Esophagus (tissue), 2 donors: ENCODE data around the gene CDHR2. TPM values are rescaled to one million over a fixed set of nuclear protein-coding genes. Genes with fewer than 3 reads are reported as not detected.

Experiments
- H3K27ac ChIP-seq, 2 donors: one replicate each; pipeline ENCODE4 v1.5.1; 2013; ENCODE audit warnings: low read depth in 2 of 2, mild to moderate bottlenecking in 2 of 2, inconsistent platforms in 1 of 2, low read length in 1 of 2, moderate library complexity in 1 of 2
- H3K27me3 ChIP-seq, 2 donors: one replicate each; pipeline ENCODE4 v1.6.1; 2013; ENCODE audit warnings: low read length in 2 of 2, control low read depth in 1 of 2, mild to moderate bottlenecking in 1 of 2; ENCODE audit not compliant: insufficient read depth in 2 of 2, control insufficient read depth in 1 of 2
- H3K36me3 ChIP-seq, 2 donors: one replicate each; pipeline ENCODE4 v1.6.1; 2013; ENCODE audit warnings: low read length in 1 of 2; ENCODE audit not compliant: control insufficient read depth in 2 of 2, insufficient read depth in 2 of 2
- H3K4me1 ChIP-seq, 2 donors: one replicate each; pipeline ENCODE4 v1.6.1; 2013; ENCODE audit warnings: low read length in 1 of 2; ENCODE audit not compliant: control insufficient read depth in 2 of 2, insufficient read depth in 2 of 2
- H3K4me3 ChIP-seq, 2 donors: one replicate each; pipeline ENCODE4 v1.5.1; 2013; ENCODE audit warnings: low read length in 2 of 2, mild to moderate bottlenecking in 2 of 2, low read depth in 1 of 2, moderate library complexity in 1 of 2
- H3K9me3 ChIP-seq, 2 donors: one replicate each; pipeline ENCODE4 v1.6.1; 2013; ENCODE audit warnings: mild to moderate bottlenecking in 2 of 2, low read depth in 1 of 2, low read length in 1 of 2, moderate library complexity in 1 of 2; ENCODE audit not compliant: control insufficient read depth in 2 of 2, insufficient read depth in 1 of 2
- WGBS, 2 donors: extraction: QIAGEN DNeasy Blood & Tissue Kit; methylation state at CpG; one replicate each; pipeline ENCODE4 v1.1.7; 2013; 5-methylcytosine and 5-hydroxymethylcytosine counted together
- polyA plus RNA-seq, 2 donors: library from polyadenylated mRNA; stranded (reverse); fragments of 200-250 nt; gene quantifications; one replicate each; pipeline ENCODE4 v1.2.3, GENCODE V29; 2013
- donor health status: healthy with polysubstance abuse.
- donor health status: Bipolar disorder and iron deficiency.

Gene CDHR2
- polyA plus RNA-seq, 2 donors, result 0.01 to 0.08 TPM

DNA sequence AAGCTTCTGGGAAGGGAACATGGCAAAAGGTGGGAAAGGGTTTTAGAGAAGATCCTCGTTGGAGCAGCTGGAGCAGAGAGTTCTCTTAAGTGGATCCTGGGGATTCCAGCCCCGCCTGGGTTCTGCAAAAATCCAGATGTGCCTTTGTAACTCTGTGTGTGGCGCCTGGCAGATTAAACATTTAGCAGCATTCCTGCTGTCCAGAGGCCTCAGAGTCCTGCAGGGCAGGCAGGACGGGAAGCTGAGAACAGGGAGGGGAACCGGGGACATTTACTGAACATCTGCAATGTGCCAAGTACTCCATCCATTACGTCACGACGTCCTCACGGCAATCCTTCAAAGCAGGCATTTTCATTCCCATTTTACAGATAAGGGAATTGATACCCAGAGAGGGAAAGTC is 87.3 kb downstream of the CDHR2 start:
- Histone ChIP-seq H3K9me3 (peaks cover 0 to 3% of the 10 kb centered on the region in 2 donors), H3K4me3 (no peak overlapping the region), H3K27ac (no peak overlapping the region), H3K36me3 (no peaks in the 10 kb centered on the region), H3K4me1 (no peaks in the 10 kb centered on the region), H3K27me3 (no peaks in the 10 kb centered on the region)
- 42 to 45% methylated on average over 9 of the region's 9 CpGs for WGBS, 2 donors

DNA sequence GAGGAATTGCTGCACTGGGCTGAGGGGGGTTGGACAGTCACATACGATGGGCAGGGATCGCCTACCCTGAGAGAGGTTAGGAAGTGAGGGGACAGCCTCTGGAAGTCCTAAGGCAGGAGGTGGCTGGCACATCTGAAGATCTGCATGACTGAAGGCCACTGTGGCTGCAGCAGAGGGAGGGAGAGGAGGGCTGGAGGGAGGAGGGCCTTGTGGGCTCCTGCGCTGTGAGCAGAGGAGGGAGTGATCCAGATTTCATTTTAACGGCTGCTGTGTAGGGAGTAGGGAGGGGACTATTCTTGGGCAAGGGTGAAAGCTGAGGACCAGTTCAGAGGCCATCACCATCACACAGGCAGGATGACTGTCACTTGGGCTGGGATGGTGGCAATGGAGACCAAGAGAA is 88.4 kb downstream of the CDHR2 start:
- Histone ChIP-seq H3K27ac (no peak overlapping the region), H3K9me3 (peaks cover 0 to 3% of the 10 kb centered on the region in 2 donors), H3K4me1 (no peaks in the 10 kb centered on the region), H3K4me3 (no peak overlapping the region), H3K36me3 (no peaks in the 10 kb centered on the region), H3K27me3 (no peaks in the 10 kb centered on the region)
- 52 to 62% methylated on average over 4 of the region's 4 CpGs for WGBS, 2 donors

DNA sequence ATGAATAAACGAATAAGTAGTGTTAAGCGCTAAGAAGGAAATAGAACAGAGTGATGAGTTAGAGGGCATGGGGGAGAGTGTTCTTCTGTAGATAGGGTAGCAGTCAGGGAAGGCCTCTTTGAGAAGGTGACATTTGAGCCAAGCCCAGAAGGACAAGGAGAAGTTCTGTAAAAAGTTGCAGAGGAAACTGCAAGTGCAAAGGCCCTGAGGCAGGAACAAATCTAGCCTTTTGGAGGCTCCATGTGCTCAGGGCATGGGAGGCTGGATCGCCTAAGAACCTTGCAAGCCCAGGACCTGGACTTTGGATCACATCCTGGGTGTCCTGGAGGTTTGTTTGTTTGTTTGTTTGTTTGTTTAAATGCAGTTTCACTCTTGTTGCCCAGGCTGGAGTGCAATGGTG is 89.3 kb downstream of the CDHR2 start:
- no peak overlapping the region for H3K27ac ChIP-seq
- no peaks in the 10 kb centered on the region for H3K36me3 ChIP-seq
- H3K27me3 ChIP-seq, result no peaks in the 10 kb centered on the region
- no peak overlapping the region for H3K4me3 ChIP-seq
- 95 to 100% methylated on average over 3 of the region's 3 CpGs for WGBS, 2 donors
- H3K9me3 ChIP-seq, result peaks cover 0 to 3% of the 10 kb centered on the region in 2 donors
- H3K4me1 ChIP-seq, result no peaks in the 10 kb centered on the region

DNA sequence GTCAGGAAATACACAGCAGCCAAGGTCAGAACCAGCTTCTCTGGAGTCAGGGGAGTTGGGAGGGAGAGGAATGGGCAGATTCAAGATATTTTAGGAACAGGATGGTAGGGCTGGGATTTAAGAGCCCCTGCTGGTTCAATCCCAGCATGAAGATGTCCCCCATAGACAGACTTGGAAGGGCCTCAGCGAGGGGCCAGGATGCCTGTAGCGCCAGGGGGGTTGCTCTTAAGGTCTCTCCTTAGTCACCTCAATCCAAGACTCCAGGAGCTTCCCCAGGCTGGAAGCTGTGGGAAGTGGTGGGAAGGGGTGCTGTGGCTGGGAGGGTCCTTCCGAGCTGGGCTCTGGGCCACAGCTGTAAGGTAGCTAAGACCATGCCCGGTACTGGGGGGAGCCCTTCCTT is 90.1 kb downstream of the CDHR2 start:
- Histone ChIP-seq H3K4me3 (no peak overlapping the region), H3K27ac (no peak overlapping the region), H3K4me1 (no peaks in the 10 kb centered on the region), H3K27me3 (no peaks in the 10 kb centered on the region), H3K36me3 (no peaks in the 10 kb centered on the region), H3K9me3 (peaks cover 0 to 3% of the 10 kb centered on the region in 2 donors)
- WGBS, 2 donors, result 54 to 68% methylated on average over 3 to 4 of the region's 4 CpGs

DNA sequence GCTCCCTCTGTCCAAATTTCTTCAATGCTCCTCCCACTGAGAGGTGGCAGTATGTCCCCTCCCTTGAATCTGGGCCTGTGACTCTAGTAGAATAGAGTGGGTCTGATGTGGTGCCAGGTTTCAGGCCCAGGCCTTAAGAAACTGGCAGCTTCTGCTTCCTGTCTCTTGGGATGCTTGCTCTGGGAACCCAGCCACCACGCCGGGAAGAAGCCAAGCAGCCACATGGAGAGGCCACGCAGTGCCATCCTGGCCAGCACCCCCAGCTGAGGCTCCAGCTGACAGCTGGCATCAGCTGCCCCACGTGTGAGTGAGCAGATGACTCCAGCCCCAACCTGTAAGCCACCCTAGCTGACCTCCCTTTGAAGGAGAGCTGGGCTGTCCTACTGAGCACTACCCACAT is 90.8 kb downstream of the CDHR2 start:
- H3K4me3 ChIP-seq, result no peak overlapping the region
- WGBS, 2 donors, result 30 to 50% methylated on average over 4 of the region's 4 CpGs

DNA sequence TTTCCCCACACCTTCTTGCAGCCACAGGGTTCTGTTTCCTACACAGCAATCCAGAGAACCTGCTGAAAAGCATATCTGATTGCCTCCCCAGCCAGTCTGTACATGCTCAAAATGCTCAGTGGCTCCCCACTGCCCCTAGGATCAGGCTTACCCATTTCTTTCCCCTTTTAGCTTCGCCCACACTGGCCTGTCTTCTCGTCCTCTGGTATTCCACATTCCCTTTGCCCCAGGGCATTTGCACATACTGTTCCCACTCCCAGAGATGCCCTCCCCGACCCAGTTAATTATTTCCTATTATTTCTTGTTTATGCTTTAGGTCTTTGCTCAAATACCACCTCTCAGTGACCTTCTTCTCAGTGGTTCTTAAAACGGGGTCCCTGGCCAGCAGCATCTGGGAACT is 91.5 kb downstream of the CDHR2 start:
- no peak overlapping the region for H3K27ac ChIP-seq
- H3K9me3 ChIP-seq, result no peaks in the 10 kb centered on the region
- WGBS, 2 donors, result 69 to 75% methylated on average over 4 of the region's 4 CpGs
- H3K4me3 ChIP-seq, result no peak overlapping the region
- no peaks in the 10 kb centered on the region for H3K27me3 ChIP-seq
- H3K36me3 ChIP-seq, result no peaks in the 10 kb centered on the region
- peaks cover 0 to 3% of the 10 kb centered on the region in 2 donors for H3K4me1 ChIP-seq

More for the DNA sequence above, 90.8 kb downstream of the CDHR2 start:
- Histone ChIP-seq H3K9me3 (peaks cover 0 to 3% of the 10 kb centered on the region in 2 donors), H3K27me3 (no peaks in the 10 kb centered on the region), H3K4me1 (peaks cover 0 to 3% of the 10 kb centered on the region in 2 donors), H3K27ac (no peak overlapping the region), H3K36me3 (no peaks in the 10 kb centered on the region)

DNA sequence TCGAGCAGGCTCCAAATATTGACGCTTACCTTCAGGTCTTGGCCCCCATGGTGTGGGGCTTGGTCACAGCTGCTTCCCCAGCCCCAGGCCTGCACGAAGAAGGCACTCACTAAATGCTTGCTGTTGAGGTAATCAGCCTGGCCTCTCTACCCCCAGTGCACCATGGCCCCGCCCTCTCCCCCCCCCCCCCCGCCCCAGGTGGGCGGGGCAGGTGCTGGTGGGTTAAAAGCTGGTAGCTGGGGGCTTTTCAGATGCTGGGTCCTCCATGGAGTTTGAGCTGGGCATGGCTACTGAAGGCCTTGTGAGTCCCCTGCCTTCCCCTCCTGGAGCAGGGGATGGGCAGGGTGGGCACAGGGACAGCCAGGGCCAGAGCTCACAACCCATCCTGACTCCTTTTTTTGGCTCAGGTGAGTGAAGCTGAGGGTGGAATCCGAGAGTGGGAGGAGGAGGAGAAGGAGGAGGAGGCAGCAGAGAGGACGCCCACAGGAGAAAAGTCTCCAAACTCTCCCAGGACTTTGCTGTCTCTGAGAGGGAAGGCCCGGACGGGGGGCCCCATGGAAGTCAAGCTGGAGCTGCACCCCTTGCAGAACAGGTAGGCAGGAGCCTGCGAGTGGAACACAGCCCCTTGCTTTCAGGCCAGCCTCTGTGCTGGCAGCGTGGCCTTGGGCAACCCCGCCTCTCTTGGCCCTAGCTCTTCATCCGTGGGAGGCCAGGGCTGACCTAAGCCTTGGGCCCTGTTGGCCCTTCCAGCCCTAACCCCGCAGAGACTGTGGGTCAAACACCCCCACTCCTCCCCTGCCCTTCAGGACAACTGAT is 93.7 kb downstream of the CDHR2 start:
- Histone ChIP-seq H3K9me3 (no peaks in the 10 kb centered on the region), H3K27ac (no peak overlapping the region), H3K4me3 (no peak overlapping the region), H3K36me3 (no peaks in the 10 kb centered on the region), H3K4me1 (peaks cover 2 to 6% of the 10 kb centered on the region in 2 donors), H3K27me3 (no peaks in the 10 kb centered on the region)
- WGBS, 2 donors, result 47 to 50% methylated on average over 12 to 15 of the region's 15 CpGs

DNA sequence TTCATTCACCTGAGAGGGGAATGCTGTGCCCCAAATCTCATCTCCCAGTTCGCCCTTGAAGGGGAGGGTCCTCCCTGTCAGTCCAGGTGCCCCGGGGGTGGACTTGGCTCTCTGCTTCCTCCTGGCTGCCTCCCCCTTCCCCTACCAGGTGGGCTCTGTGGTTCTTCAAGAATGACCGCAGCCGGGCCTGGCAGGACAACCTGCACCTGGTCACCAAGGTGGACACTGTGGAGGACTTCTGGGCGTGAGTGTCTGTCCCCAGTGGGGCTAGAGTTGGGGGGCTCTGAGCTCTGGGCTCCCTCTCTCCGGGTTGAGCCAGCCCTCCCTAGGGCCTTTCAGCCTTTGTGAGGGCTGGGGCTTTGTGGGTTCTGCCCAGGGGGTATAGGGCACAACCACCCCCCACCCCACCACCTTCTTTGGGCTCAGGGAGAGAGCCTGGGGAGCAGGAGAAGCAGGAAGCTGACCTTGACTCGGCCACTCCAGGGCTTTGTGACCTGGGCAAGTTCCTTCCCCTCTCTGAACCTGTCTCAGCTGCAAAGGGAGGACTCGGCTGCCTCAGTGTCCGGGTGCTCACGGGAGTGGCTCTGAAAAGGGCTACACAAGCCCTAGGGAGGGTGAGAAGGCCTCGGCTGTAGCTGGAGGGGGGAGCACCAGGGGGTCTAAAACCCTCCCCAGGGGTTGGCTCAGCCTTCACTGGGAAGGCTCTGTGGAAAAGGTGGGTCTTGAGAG is 94.5 kb downstream of the CDHR2 start:
- H3K4me3 ChIP-seq, result no peak overlapping the region
- no peak overlapping the region for H3K27ac ChIP-seq
- H3K4me1 ChIP-seq, result peaks cover 7 to 12% of the 10 kb centered on the region in 2 donors
- H3K27me3 ChIP-seq, result no peaks in the 10 kb centered on the region
- no peaks in the 10 kb centered on the region for H3K9me3 ChIP-seq
- no peaks in the 10 kb centered on the region for H3K36me3 ChIP-seq
- 84 to 87% methylated on average over 11 of the region's 11 CpGs for WGBS, 2 donors

DNA sequence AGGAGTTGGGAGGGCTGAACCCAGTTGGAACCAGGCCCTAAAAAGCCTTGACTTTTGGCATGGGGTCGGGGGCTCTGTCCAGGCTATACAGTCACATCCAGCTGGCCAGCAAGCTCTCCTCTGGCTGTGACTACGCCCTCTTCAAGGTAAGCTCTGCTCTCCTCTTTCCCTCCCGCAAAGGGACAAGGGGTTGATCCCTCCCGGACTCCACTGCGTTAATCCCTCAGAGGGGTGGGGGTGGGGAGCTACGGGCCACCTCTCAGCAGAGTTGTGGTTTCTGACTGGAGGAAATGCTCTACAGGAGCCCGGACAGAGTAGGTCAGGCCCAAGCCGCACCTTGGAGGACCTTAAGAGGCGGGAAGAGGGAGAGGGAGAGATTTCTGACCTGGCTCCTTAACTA is 95.2 kb downstream of the CDHR2 start:
- Histone ChIP-seq H3K27ac (no peak overlapping the region), H3K36me3 (no peaks in the 10 kb centered on the region), H3K4me3 (no peak overlapping the region), H3K27me3 (no peaks in the 10 kb centered on the region), H3K4me1 (peaks cover 7 to 12% of the 10 kb centered on the region in 2 donors), H3K9me3 (no peaks in the 10 kb centered on the region)
- WGBS, 2 donors, result 73 to 74% methylated on average over 9 of the region's 9 CpGs
